Endothelial cell of umbilical vein (primary cell): ENCODE results near the gene TFAP2E. TPM values are rescaled to one million over a fixed set of nuclear protein-coding genes. Genes with fewer than 3 reads are reported as not detected.

Experiments
- BruUV-seq: library from RNA; stranded (reverse); fragments of 400-500 nt; replicated peaks from 2 replicates; lab custom pipeline; 2021; lab: Mats Ljungman, UMichigan
- CTCF ChIA-PET: fragments of 300-600, 350-600 bp; sonication (Branson Sonifier 250); formaldehyde crosslinking; loops from one replicate; lab custom pipeline; 2021; ENCODE audit warnings: antibody characterized with exemption, inconsistent platforms; lab: Charles Lee
- POLR2A ChIA-PET: fragments of 300-600, 350-600 bp; sonication (Branson Sonifier 250); formaldehyde crosslinking; loops from one replicate; lab custom pipeline; 2021; ENCODE audit warnings: antibody characterized with exemption, inconsistent platforms; lab: Charles Lee
- DNase-seq: peaks from one replicate; pipeline ENCODE4 v3.0.0-alpha.2; 2011; ENCODE audit warnings: low read depth, low spot score
- FAIRE-seq: peaks from 2 replicates; lab custom pipeline; 2011; peaks lifted over from hg19 to GRCh38; lab: Jason Lieb, UNC
- H2AFZ ChIP-seq: 2 replicates; pipeline ENCODE4 v1.6.0; 2012; ENCODE audit warnings: low read depth, low read length, control low read depth, inconsistent platforms
- H3K27ac ChIP-seq: 2 replicates; pipeline ENCODE4 v1.5.1; 2011; ENCODE audit warnings: low read depth, mild to moderate bottlenecking, control low read depth, low read length, moderate library complexity; ENCODE audit not compliant: insufficient read depth
- H3K27me3 ChIP-seq, 2 experiments: 2 replicates each; pipeline versions ENCODE4 v1.6.0 to v1.6.1; 2011; ENCODE audit warnings: low read length in 2 of 2, mixed read lengths in 1 of 2; ENCODE audit not compliant: control insufficient read depth in 2 of 2, insufficient read depth in 2 of 2
- H3K36me3 ChIP-seq, 2 experiments: 2 replicates in 1 of 2; 3 replicates in 1 of 2; pipeline ENCODE4 v1.5.1; 2011; ENCODE audit warnings: low read length in 2 of 2, mild to moderate bottlenecking in 1 of 2, moderate library complexity in 1 of 2; ENCODE audit not compliant: control insufficient read depth in 2 of 2, insufficient read depth in 2 of 2; ENCODE audit errors: extremely low read depth in 1 of 2
- H3K4me1 ChIP-seq: 3 replicates; pipeline ENCODE4 v1.5.1; 2011; ENCODE audit warnings: mild to moderate bottlenecking, low read length; ENCODE audit not compliant: control insufficient read depth, insufficient read depth; ENCODE audit errors: extremely low read depth
- H3K4me2 ChIP-seq: 2 replicates; pipeline ENCODE4 v1.6.1; 2011; ENCODE audit warnings: low read length, control low read depth, mixed read lengths; ENCODE audit not compliant: insufficient read depth
- H3K4me3 ChIP-seq, 3 experiments: fragments of 200-600 bp in 1 of 3; sonication (generic), shearing (Covaris generic) in 1 of 3; replicated peaks in 1 of 3; 2 replicates each; pipeline ENCODE4 v1.5.1; 2011 to 2016; ENCODE audit warnings: control low read depth in 3 of 3, low read length in 3 of 3, mild to moderate bottlenecking in 2 of 3, inconsistent platforms in 1 of 3, low read depth in 1 of 3, moderate library complexity in 1 of 3; ENCODE audit not compliant: insufficient read depth in 1 of 3
- H3K79me2 ChIP-seq: 2 replicates; pipeline ENCODE4 v1.6.0; 2012; ENCODE audit warnings: low read length, inconsistent platforms; ENCODE audit not compliant: control insufficient read depth, insufficient read depth
- H3K9ac ChIP-seq: replicated peaks from 2 replicates; pipeline ENCODE3; 2011; ENCODE audit warnings: low read length, control low read depth; ENCODE audit not compliant: insufficient read depth; ENCODE audit errors: extremely low read depth
- H3K9me1 ChIP-seq: replicated peaks from 3 replicates; pipeline ENCODE4 v1.6.0; 2011; ENCODE audit warnings: mild to moderate bottlenecking, low read length; ENCODE audit not compliant: control insufficient read depth, insufficient read depth; ENCODE audit errors: extremely low read depth
- H3K9me3 ChIP-seq: replicated peaks from 2 replicates; pipeline ENCODE4 v1.5.1; 2012; ENCODE audit warnings: low read length, inconsistent platforms; ENCODE audit not compliant: control insufficient read depth, insufficient read depth
- H4K20me1 ChIP-seq: replicated peaks from 2 replicates; pipeline ENCODE3; 2011; ENCODE audit warnings: mild to moderate bottlenecking, low read length; ENCODE audit not compliant: control insufficient read depth, insufficient read depth; ENCODE audit errors: extremely low read depth
- EZH2 ChIP-seq: IDR thresholded peaks from 2 replicates; pipeline ENCODE4 v1.6.1; 2012; ENCODE audit warnings: borderline replicate concordance, low read depth, mild to moderate bottlenecking, moderate library complexity, low read length, inconsistent platforms; ENCODE audit not compliant: severe bottlenecking
- FOS ChIP-seq: IDR thresholded peaks from 2 replicates; pipeline ENCODE4 v1.6.1; 2011; ENCODE audit warnings: mild to moderate bottlenecking, low read length, moderate library complexity, borderline replicate concordance; ENCODE audit not compliant: insufficient read depth
- GATA2 ChIP-seq: IDR thresholded peaks from 2 replicates; pipeline ENCODE4 v1.7.0; 2011; ENCODE audit warnings: low read depth, mild to moderate bottlenecking, moderate library complexity, mixed read lengths, low read length; ENCODE audit not compliant: insufficient read length, insufficient read depth
- JUN ChIP-seq: IDR thresholded peaks from 2 replicates; pipeline ENCODE4 v1.6.1; 2011; ENCODE audit warnings: borderline replicate concordance, low read depth; ENCODE audit not compliant: insufficient read length, insufficient read depth
- MYC ChIP-seq: IDR thresholded peaks from one replicate; pipeline ENCODE4 v1.6.1; 2011; ENCODE audit warnings: mild to moderate bottlenecking, low read depth, low read length
- POLR2A ChIP-seq: IDR thresholded peaks from 2 replicates; pipeline ENCODE4 v1.6.1; 2012; ENCODE audit warnings: low read depth, mild to moderate bottlenecking, control low read depth, low read length
- POLR2AphosphoS5 ChIP-seq: IDR thresholded peaks from 2 replicates; pipeline ENCODE4 v1.6.1; 2012; ENCODE audit warnings: low read depth, mild to moderate bottlenecking, control low read depth, low read length, moderate library complexity; ENCODE audit not compliant: insufficient read depth
- dilution Hi-C: fragments of 300-500 bp; cut with MboI; formaldehyde crosslinking; loops from one replicate; pipeline ENCODE4 v1.15.0; 2019; ENCODE audit warnings: low sequenced_read_pairs; ENCODE audit not compliant: extremely low pct_ligation_motif_present
- intact Hi-C: fragments of 100-400 bp; cut with micrococcal nuclease; formaldehyde crosslinking; loops from one replicate; pipeline ENCODE4 v1.10.0; 2022
- polyA plus RNA-seq, 4 experiments: library from polyadenylated mRNA; depleted of rRNA in 3 of 4; stranded (reverse) in 3 of 4; unstranded in 1 of 4; fragments of >200 nt; gene quantifications; 2 replicates each; pipeline versions ENCODE4 v1.2.1 to v1.2.3, GENCODE V29; 2011 to 2012; ENCODE audit warnings: missing spikeins in 1 of 4
- total RNA-seq: library from RNA; stranded (reverse); gene quantifications from 2 replicates; pipeline ENCODE4 v1.2.3, GENCODE V29; 2021
- TF ChIP-seq, protein P1 (sequence below), 2 donors: IDR thresholded peaks; 1 replicate in 1 of 2; 2 replicates in 1 of 2; pipeline ENCODE4 v1.5.1; 2011; ENCODE audit warnings: low read length in 2 of 2, mild to moderate bottlenecking in 2 of 2, moderate library complexity in 2 of 2, control low read depth in 1 of 2, inconsistent platforms in 1 of 2, low read depth in 1 of 2; ENCODE audit not compliant: insufficient read depth in 1 of 2; ENCODE audit errors: extremely low read depth in 1 of 2
- TF ChIP-seq, protein P2 (sequence below): IDR thresholded peaks from 2 replicates; pipeline ENCODE4 v1.6.1; 2011; ENCODE audit not compliant: insufficient read depth, insufficient read length

TFAP2E gene
- total and polyA plus RNA-seq, 2 donors (not counting 3 experiments of a cell fraction or from before 2014, with no cell fraction given): 0.06 TPM; not detected in 1

DNA sequence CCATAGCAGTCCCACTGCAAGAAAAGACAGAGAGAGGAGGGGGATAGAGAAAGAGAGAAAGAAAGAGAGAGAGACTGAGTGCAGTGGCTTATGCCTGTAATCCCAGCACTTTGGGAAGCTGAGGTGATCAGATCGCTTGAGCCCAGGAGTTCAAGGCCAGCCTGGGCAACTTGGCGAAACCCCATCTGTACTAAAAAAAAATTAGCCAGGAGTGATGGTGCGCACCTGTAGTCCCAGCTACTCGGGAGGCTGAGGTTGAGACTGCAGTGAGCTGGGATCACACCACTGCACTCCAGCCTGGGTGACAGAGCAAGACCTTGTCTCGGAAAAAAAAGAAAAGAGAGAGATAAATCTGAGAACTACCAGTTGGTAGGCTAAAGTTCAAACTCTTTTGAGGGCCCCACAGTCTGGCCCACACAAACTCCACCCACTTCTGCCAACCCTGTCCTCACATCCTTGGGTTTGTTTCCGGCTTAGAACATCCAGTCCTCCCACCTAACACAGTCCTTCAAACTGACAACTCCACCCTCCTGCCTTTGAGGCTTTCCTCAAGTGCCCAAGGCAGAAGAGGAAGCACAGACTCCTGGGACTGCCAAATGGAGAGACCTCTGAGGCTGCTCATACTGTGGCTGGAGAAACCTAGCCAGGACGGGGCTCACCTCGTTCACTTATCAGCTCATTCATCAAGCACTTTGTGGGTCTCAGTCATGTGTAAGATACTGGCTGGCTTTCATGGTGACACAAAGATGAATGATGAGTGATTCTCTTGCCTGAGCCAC is 20.1 kb downstream of the TFAP2E start:
- no peaks in the 10 kb centered on the region for H3K9me1 ChIP-seq
- H3K27ac ChIP-seq: no peak overlapping the region
- H3K9me3 ChIP-seq: no peaks in the 10 kb centered on the region
- DNase-seq: no peak
- no peaks in the 10 kb centered on the region for H4K20me1 ChIP-seq
- intact Hi-C loops (no loop called here), dilution Hi-C loops (no loop called here)
- no peak overlapping the region for H3K4me3 ChIP-seq
- no peak overlapping the region for H3K4me2 ChIP-seq
- H3K4me1 ChIP-seq: no peaks in the 10 kb centered on the region
- no TSS peak for BruUV-seq
- POLR2A ChIA-PET: no interaction called here
- no peaks in the 10 kb centered on the region for H3K27me3 ChIP-seq
- H3K9ac ChIP-seq: no peak overlapping the region
- CTCF ChIA-PET: interaction anchor here (0.6 to 1.6 kb wide), 4 partner anchors 26 to 346 kb away, joined by 3 to 4 read pairs (median 3); no protein-coding TSS in a partner anchor
- no peak for FAIRE-seq
- TF ChIP-seq JUN (no peak), POLR2A (no peak), POLR2AphosphoS5 (no peak), MYC (no peak), EZH2 (no peak), FOS (no peak), GATA2 (no peak)
- TF ChIP-seq, protein P1, sequence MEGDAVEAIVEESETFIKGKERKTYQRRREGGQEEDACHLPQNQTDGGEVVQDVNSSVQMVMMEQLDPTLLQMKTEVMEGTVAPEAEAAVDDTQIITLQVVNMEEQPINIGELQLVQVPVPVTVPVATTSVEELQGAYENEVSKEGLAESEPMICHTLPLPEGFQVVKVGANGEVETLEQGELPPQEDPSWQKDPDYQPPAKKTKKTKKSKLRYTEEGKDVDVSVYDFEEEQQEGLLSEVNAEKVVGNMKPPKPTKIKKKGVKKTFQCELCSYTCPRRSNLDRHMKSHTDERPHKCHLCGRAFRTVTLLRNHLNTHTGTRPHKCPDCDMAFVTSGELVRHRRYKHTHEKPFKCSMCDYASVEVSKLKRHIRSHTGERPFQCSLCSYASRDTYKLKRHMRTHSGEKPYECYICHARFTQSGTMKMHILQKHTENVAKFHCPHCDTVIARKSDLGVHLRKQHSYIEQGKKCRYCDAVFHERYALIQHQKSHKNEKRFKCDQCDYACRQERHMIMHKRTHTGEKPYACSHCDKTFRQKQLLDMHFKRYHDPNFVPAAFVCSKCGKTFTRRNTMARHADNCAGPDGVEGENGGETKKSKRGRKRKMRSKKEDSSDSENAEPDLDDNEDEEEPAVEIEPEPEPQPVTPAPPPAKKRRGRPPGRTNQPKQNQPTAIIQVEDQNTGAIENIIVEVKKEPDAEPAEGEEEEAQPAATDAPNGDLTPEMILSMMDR (IDR thresholded peaks at IDR 0.05; ENCODE audit: extremely low read depth in 1 of 2, insufficient read depth in 1 of 2, low read depth in 1 of 2, low read length in 2 of 2): no peak
- TF ChIP-seq, protein P2, sequence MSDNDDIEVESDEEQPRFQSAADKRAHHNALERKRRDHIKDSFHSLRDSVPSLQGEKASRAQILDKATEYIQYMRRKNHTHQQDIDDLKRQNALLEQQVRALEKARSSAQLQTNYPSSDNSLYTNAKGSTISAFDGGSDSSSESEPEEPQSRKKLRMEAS: no peak
- no peaks in the 10 kb centered on the region for H3K79me2 ChIP-seq
- H3K36me3 ChIP-seq: no peaks in the 10 kb centered on the region
- H2AFZ ChIP-seq: no peak overlapping the region
